ENCODE results near the gene PDE8A.

DNA sequence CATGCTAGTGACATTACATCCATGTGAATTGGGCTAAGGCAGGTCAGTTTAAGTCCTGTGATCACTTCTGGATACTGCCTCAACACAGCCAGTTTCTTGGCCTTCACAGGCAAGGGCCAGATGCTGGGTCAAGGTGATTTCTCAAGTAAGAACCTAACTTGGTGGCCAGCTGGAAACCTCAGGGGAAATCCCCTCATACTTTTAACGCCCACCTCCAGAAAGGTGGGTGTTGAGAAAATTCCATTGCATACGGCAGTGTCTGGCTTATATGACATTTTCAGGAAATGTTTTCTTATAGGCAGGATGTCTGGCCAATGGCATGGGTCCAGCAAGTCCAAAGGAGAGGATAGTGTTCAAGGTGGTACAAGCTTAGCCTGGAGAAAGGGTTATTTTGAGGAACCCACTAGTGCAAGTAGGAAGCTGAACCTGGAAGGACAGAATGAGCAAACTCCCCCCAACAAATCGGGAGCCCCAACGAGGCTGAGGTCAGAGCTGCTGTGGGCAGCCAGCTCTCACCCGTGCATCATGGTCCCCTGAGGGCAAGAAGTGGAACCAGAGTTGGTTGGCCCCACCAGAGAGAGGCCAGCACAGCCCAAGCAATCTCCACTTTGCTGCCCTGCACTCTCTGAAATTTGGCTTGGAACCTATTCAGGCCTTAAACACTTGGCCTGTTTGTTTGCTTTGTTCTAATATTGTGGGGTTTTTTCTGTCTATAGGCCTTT lies 135.4 kb downstream of the PDE8A start:
- TF ChIP-seq, protein P1, sequence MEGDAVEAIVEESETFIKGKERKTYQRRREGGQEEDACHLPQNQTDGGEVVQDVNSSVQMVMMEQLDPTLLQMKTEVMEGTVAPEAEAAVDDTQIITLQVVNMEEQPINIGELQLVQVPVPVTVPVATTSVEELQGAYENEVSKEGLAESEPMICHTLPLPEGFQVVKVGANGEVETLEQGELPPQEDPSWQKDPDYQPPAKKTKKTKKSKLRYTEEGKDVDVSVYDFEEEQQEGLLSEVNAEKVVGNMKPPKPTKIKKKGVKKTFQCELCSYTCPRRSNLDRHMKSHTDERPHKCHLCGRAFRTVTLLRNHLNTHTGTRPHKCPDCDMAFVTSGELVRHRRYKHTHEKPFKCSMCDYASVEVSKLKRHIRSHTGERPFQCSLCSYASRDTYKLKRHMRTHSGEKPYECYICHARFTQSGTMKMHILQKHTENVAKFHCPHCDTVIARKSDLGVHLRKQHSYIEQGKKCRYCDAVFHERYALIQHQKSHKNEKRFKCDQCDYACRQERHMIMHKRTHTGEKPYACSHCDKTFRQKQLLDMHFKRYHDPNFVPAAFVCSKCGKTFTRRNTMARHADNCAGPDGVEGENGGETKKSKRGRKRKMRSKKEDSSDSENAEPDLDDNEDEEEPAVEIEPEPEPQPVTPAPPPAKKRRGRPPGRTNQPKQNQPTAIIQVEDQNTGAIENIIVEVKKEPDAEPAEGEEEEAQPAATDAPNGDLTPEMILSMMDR (IDR thresholded peaks at IDR 0.05): no peak
- TF ChIP-seq POLR2A (IDR thresholded peaks at IDR 0.05): no peak
